ENCODE data around the gene TMEM115. TPM values are rescaled to one million over a fixed set of nuclear protein-coding genes. Genes with fewer than 3 reads are reported as not detected.

Gene TMEM115
- total and polyA plus RNA-seq, 2 experiments from 2014 or later = 17.8 to 49.2 TPM

- peaks cover 3% of the 10 kb centered on the region; the same call in 1 of the 2 replicates for H3K4me1 ChIP-seq (ENCODE audit: insufficient read depth)
- TF ChIP-seq ZNF331 (CRISPR knock-in tag; IDR thresholded peaks at IDR 0.05; ENCODE audit: low read depth) = no peak
- TF ChIP-seq, protein P1, sequence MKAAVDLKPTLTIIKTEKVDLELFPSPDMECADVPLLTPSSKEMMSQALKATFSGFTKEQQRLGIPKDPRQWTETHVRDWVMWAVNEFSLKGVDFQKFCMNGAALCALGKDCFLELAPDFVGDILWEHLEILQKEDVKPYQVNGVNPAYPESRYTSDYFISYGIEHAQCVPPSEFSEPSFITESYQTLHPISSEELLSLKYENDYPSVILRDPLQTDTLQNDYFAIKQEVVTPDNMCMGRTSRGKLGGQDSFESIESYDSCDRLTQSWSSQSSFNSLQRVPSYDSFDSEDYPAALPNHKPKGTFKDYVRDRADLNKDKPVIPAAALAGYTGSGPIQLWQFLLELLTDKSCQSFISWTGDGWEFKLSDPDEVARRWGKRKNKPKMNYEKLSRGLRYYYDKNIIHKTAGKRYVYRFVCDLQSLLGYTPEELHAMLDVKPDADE (IDR thresholded peaks at IDR 0.05) = no peak
- no peaks in the 10 kb centered on the region for H3K79me2 ChIP-seq (replicated peaks; ENCODE audit: insufficient read depth)
- Mint-ChIP-seq H3K27me3 (ENCODE audit: insufficient read depth, low read depth, poor library complexity) (peaks cover 18% of the 10 kb centered on the region), H3K36me3 (ENCODE audit: low read depth) (peaks cover 12% of the 10 kb centered on the region), H3K4me1 (peaks cover 16% of the 10 kb centered on the region), H3K27ac (peak overlapping the region; percentile 93; the same call in 1 of the 2 replicates), H3K9me3 (no peaks in the 10 kb centered on the region), H3K4me3 (peak overlapping the region; percentile 95)
- H3K36me3 ChIP-seq (ENCODE audit: insufficient read depth) = no peaks in the 10 kb centered on the region
- 0 out of 2 replicates have a peak, but pooled peaks cover 8% of the 10 kb centered on the region for H3F3A ChIP-seq (replicated peaks; ENCODE audit: low read depth)
- no peaks in the 10 kb centered on the region; the same call in 1 of the 2 replicates for H4K20me1 ChIP-seq (replicated peaks; ENCODE audit: insufficient read depth)
- no peak; the same call in 2 of the 3 replicates for ATAC-seq
- peaks cover 15% of the 10 kb centered on the region for H3K27me3 ChIP-seq (ENCODE audit: insufficient read depth)
- DNase-seq (ENCODE audit: low spot score) = no peak
- no peaks in the 10 kb centered on the region for H3K9me2 ChIP-seq (ENCODE audit: insufficient read depth)
- H3K4me3 ChIP-seq = peak overlapping the region; percentile 67
- H3K27ac ChIP-seq (ENCODE audit: low read depth) = no peak overlapping the region
- peak overlapping the region; percentile 98 for H2AFZ ChIP-seq
- H3K4me2 ChIP-seq = peak overlapping the region; percentile 99
Measured at GRCh38 chr3:50350213-50350526, 9.2 kb downstream of the TMEM115 start.

DNA sequence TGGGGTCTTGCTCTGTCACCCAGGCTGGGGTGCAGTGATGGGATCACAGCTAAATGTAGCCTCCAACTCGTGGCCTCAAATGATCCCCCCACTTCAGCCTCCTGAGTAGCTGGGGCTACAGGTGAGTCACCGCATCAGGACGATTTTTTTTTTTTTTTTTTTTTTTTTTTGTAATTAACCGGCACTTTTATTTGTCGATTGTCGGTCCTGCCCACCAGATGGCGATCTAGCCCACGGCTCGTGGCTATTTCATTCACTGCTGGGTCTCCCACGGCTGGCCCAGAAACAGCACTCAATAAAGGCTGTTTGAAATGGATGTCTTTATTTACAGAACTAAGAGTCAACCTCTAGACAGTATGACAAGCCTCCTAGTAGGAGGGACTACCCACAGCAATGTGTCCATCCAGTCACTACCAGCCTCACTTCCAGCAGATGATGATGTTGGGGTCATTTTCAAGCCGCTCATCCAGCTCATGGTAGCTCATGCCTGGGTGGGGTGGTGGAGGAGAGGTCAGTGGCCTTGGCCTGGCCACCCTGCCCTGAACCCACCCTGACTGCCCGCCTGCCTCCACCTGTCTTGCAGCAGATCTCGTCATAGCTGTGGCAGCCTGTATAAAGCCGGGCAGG, 12.0 kb downstream of the TMEM115 start:
- Histone ChIP-seq H4K20me1 (replicated peaks; ENCODE audit: insufficient read depth) (no peaks in the 10 kb centered on the region), H3K36me3 (ENCODE audit: insufficient read depth) (no peaks in the 10 kb centered on the region), H3F3A (replicated peaks; ENCODE audit: low read depth) (0 out of 2 replicates have a peak, but pooled peaks cover 8% of the 10 kb centered on the region), H3K4me2 (no peak overlapping the region), H3K79me2 (replicated peaks; ENCODE audit: insufficient read depth) (no peaks in the 10 kb centered on the region), H3K4me1 (ENCODE audit: insufficient read depth) (peaks cover 3% of the 10 kb centered on the region; the same call in 1 of the 2 replicates), H3K27me3 (ENCODE audit: insufficient read depth) (peaks cover 36% of the 10 kb centered on the region), H3K4me3 (no peak overlapping the region), H3K9me2 (ENCODE audit: insufficient read depth) (no peaks in the 10 kb centered on the region), H2AFZ (no peak overlapping the region), H3K27ac (ENCODE audit: low read depth) (no peak overlapping the region)
- TF ChIP-seq EZH2 (IDR thresholded peaks at IDR 0.05; ENCODE audit: low read depth, unreplicated experiment) = no peak
- TF ChIP-seq, protein P1 (IDR thresholded peaks at IDR 0.05) = no peak
- TF ChIP-seq, protein P2, sequence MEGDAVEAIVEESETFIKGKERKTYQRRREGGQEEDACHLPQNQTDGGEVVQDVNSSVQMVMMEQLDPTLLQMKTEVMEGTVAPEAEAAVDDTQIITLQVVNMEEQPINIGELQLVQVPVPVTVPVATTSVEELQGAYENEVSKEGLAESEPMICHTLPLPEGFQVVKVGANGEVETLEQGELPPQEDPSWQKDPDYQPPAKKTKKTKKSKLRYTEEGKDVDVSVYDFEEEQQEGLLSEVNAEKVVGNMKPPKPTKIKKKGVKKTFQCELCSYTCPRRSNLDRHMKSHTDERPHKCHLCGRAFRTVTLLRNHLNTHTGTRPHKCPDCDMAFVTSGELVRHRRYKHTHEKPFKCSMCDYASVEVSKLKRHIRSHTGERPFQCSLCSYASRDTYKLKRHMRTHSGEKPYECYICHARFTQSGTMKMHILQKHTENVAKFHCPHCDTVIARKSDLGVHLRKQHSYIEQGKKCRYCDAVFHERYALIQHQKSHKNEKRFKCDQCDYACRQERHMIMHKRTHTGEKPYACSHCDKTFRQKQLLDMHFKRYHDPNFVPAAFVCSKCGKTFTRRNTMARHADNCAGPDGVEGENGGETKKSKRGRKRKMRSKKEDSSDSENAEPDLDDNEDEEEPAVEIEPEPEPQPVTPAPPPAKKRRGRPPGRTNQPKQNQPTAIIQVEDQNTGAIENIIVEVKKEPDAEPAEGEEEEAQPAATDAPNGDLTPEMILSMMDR (conservative IDR thresholded peaks at IDR 0.05; ENCODE audit: low read depth in 2 of 2) = peak; percentile 68 to 76
- peaks cover 16% of the 10 kb centered on the region for H3K4me1 Mint-ChIP-seq
- H3K27ac Mint-ChIP-seq = no peak overlapping the region
- ATAC-seq = no peak
- no peak overlapping the region for H3K4me3 Mint-ChIP-seq
- DNase-seq (ENCODE audit: low spot score) = peak; percentile 83
- H3K9me3 Mint-ChIP-seq = no peaks in the 10 kb centered on the region
- H3K27me3 Mint-ChIP-seq (ENCODE audit: insufficient read depth, low read depth, poor library complexity) = peaks cover 40% of the 10 kb centered on the region
- peaks cover 7% of the 10 kb centered on the region; the same call in 1 of the 3 replicates for H3K36me3 Mint-ChIP-seq (ENCODE audit: low read depth)

All from GM23338 (cell line).